Stimulated activated CD4-positive, alpha-beta T cell treated with anti-CD3 and anti-CD28 coated beads, Interleukin-12 subunit alpha, Interleukin-12 subunit beta, amount 100 ng/mL, for 24 hours (primary cell): ENCODE results near the gene NUBPL.
"Not testable (repeated sequence)": the region's sequence is repeated elsewhere in the genome, so short reads cannot be mapped to it uniquely, and the experiment has no call there.

ENCODE experiments used
- DNase-seq, 2 experiments: peaks; one replicate each; pipeline ENCODE4 v3.0.0-alpha.2; 2020; ENCODE audit warnings: low read depth in 2 of 2

The NUBPL gene

GRCh38 chr14:31672709-31673108, 111.5 kb downstream of the NUBPL start:
- DNase-seq, result no peak

DNA sequence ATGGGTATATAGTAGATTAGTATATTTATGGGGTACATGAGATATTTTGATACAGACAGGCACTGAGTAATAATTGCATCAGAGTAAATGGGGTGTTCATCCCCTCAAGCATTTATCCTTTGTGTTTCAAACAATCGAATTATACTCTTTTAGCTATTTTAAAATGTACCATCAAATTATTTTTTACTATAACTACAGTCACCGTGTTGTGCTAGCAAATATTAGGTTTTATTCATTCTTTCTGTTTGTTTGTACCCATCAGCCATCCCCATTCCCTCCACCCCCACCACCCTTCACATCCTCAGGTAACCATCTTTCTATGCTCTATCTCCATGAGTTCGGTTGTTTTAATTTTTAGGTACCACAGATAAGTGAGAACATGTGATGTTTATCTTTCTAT, 115.8 kb downstream of the NUBPL start:
- DNase-seq, result no peak

DNA sequence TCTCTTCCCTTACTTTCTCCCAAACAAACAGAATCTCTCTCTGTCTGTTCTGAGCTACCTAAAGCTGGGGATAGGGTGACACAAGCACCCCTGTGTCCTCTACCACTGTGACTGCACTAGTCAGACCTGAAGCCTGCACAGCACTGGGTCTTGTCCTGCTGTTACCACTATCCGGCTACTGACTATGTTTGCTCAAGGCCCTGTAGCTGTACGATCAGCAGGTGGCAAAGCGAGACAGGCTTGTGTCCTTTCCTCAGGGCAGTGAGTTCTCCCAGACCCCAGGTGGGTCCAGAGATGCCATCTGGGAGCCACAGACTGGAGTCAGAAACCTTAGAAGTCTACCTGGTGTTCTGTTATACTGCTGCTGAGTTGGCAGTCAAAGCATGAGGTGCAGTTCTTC, 116.4 kb downstream of the NUBPL start:
- no peak for DNase-seq

GRCh38 chr14:31678421-31679249, 117.4 kb downstream of the NUBPL start:
- DNase-seq, result no peak

- DNase-seq, result no peak
These were observed 121.6 kb downstream of the NUBPL start for GRCh38 chr14:31682768-31683167.

DNA sequence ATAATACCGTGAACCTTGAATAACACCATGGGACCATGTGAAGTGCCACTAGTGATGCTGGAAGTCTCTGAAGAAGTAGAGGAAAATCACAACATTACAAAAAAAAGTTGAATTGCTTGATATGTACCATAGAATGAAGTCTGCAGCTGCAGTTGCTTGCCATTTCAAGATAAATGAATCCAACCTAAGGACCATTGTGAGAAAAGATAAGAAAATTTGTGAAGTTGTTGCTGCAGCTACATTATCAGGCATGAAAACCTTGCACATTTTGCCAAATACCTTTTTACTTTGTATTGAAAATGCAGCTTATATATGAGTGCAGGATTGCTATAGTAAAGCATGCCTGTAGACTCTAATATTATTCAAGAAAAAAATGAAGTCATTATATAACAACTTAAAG, 126.5 kb downstream of the NUBPL start:
- DNase-seq, result no peak

DNA sequence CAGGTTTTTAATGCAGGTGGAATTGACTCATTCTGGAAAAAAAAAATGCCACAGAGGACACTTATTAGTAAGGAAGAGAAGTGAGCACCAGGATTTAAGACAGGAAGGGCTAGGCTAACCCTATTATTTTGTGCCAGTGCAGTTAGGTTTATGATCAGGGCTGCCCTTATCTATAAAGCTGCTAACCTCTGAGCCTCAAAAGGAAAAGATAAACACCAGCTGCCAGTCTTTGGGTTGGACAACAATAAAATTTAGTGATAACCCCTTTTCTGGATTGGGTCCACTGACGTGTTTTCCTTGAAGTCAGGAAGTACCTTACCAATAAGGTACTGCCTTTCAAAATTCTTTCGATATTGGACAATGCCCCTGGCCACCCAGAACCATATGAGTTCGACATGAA, 128.9 kb downstream of the NUBPL start:
- no peak for DNase-seq

GRCh38 chr14:31692376-31692781, 131.2 kb downstream of the NUBPL start:
- DNase-seq, result no peak

GRCh38 chr14:31696378-31696777, 135.2 kb downstream of the NUBPL start:
- no peak for DNase-seq

DNA sequence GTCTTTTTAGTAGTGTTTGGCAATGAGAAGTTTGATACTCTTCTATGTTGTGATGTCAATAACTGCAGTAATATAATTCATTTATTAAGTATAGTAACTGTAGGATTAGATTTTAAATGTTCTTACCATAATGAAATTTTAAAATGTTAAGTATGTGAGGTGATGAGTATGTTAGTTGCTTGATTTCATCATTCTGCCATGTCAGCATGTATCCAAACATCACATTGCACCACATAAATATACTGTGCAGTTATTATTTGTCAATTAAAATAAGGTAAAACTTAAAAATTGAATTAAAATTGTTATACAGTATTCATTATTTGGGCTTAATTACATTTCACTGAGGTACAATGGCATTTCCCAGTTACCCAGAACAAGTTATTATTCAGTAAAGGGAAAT, 138.6 kb downstream of the NUBPL start:
- DNase-seq, result no peak

- DNase-seq, result no peak
These were observed 139.3 kb downstream of the NUBPL start for GRCh38 chr14:31700282-31701074.

DNA sequence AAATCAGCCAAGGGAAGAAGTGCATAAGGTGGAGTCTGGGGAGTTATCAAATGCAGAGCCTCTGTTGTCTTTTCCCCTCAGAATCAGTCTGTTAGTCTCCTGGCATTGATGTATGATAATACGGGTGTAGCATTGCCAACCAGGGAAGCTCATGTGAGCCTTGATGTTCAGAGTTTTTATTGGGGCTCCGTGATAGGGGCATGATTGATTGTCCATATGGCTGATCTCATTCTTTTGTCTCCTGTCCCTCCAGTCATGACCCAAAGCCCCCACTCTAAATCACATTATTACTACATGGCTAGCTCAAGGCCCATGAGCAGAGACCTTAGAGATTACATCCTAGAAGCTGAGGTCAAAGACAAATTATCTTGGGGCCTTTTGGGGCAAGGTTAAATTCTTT, 140.9 kb downstream of the NUBPL start:
- no peak for DNase-seq

DNA sequence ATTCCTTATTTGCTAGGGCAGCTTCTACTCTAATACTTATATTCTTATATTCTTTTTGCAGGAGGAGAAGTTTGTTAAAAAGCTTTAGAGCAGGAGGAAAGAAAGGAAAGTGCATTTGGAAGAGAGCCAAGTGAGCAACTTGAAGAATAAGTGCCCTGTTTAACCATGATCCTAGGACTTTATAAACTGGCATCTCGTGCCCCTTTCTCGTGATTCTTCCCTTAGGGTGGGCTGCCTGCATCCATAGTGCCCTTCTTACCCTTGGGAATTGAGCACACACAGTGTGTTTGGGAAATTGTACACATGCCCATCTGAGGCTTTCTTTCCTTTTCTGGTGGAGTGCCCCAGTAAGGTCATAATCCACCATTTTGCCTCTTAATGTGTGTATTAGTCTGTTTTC, 141.9 kb downstream of the NUBPL start:
- no peak for DNase-seq

DNA sequence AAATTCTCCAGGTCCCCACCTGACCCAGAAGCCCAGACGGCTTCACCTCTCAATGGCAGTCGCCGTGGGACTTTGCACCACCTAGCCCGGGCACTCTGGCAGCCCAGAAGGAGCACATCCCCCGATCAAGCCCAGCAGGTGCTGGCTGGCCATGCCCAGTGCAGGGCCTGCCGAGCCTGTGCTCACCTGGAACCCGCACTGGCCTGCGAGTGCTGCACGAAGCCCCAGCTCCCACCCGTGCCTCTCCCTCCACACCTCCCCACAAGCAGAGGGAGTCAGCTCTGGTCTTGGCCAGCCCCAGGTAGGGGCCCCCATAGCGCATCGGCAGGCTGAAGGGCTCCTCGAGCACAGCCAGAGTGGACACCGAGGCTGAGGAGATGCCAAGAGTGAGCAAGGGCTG, 144.5 kb downstream of the NUBPL start:
- no peak for DNase-seq

DNA sequence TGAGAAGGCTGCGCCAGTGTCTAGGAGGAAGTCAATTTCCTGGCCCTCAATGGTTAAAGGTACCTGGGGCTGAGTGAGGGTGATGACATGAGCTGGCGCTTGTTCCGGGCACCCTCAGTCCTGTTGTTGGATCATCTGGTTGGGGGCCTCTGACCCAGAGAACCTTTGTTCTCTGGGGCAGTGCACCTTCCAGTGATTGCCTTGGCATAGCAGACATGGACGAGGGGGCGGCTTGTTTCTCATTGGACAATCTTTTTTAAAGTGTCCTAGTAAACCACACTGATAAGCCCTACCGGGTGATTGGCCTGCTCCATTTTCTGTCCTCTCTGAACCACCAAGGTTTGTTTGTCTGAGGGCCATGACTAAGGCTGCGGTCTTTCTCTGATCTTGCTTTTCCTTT, 147.5 kb downstream of the NUBPL start:
- not testable (repeated sequence) for DNase-seq

DNA sequence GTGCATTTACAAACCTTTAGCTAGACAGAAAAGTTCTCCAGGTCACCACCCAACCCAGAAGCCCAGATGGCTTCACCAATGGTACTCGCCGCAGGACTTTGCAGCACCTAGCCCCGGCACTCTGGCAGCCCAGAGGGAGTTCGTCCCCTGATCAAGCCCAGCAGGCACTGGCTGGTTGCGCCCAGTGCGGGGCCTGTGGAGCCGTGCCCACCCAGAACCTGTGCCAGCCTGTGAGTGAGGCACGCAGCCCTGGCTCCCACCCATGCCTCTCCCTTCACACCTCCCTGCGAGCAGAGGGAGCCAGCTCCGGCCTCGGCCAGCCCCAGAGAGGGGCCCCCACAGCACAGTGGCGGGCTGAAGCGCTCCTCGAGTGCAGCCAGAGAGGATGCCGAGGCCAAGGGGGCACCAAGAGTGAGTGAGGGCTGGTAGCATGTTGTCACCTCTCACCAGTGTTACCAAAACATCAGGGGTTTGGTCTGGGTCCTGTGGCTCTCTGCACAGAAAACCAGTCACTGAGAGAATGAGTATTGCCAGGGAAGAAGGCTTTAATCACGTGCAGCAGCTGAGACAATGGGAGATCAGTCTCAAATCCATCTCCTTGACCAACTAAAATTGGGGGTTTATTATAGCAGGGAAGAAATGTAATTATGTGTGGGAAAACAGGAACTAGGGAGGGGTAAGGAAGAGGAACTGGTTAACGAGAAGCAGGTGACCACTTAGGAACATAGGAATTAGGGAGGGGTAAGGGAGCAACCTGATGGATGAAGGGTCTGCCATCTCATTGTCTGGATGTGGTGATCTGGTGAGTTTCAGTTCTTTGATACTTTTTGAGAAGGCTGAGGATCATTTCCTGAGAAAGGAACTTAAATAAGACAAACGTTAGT, 151.3 kb downstream of the NUBPL start:
- DNase-seq, result no peak

- DNase-seq, result no peak
These were observed 155.0 kb downstream of the NUBPL start for GRCh38 chr14:31716208-31716607.

DNA sequence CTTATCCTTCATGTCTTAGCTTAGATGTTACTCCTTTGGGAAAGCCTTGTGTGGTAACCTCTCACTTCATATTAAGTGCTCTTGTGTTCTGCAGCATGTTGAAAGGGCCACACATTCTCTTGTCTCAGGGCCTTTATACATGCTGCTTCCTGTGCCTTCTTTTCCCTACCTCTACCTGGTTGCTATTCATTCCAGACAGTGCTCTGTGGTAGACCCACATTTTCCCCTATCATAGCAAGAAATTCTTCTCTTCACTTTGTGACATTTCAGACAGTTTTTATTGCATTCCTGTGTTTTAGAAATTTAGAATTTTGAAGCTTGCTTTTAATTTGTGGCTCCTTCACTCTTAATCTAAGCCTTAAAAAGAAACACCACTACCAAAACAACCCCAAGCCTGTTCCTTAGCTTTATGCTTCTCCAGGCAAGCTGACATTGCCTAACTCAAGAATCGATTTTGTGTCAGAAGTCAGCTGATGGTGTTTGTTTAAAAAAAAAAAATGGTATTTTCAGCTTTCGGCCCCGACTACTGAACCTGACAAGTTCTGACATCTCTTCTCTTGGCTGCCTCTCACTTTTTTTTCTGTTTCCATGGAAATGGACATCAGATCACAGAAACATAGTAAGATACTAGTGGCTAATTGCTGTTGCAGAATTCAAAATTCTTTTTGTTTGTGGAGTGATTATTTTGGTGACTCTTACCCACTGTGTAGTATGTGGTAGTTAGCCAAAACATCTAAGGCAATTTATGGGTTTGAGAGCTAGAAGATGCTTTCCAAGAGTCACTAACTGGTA, 156.3 kb downstream of the NUBPL start:
- DNase-seq, result no peak

DNA sequence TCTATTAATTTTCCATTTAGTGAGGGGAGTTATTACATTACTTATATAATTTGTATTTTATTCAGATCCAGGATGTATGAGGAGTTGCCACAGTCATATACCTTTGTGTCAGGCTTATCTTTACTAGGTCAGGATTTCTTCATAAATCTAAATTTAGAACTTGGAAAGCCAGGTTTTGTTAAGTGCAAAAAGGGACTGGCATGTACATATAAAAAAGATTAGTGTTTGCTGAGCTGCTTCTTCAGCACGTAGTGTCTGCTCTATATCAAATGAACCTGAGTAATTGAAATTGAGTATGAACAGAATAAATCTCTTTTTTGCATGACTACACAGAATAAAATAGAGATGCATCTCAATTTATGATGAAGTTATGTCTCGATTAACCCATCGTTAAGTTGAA, 157.4 kb downstream of the NUBPL start:
- no peak for DNase-seq

DNA sequence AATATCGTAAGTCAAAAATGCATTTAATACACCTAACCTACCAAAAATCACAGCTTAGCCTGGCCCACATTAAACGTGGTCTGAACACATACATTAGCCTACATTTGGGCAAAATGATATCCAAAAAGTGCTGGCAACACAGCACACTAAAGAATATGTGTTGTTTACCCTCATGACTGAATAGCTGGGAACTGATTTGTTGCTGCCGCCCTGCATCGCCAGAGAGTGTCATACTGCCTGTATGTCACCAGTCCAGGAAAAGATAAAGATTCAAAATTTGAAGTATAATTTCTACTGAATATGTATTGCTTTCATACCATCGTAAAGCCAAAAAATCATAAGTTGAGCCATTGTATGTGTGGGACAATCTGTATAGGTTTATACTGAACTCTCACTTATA, 157.8 kb downstream of the NUBPL start:
- DNase-seq, result no peak

GRCh38 chr14:31726337-31726736, 165.1 kb downstream of the NUBPL start:
- DNase-seq, result no peak
